Activated effector memory CD4-positive, alpha-beta T cell treated with Interleukin-2 at 50 U/mL for 16 hours (primary cell): ENCODE data around the gene AACS.
"Not testable (repeated sequence)": the region's sequence is repeated elsewhere in the genome, so short reads cannot be mapped to it uniquely, and the experiment has no call there.

ENCODE experiments used
- DNase-seq: peaks from one replicate; pipeline ENCODE4 v3.0.0-alpha.2; 2020

AACS gene

DNA sequence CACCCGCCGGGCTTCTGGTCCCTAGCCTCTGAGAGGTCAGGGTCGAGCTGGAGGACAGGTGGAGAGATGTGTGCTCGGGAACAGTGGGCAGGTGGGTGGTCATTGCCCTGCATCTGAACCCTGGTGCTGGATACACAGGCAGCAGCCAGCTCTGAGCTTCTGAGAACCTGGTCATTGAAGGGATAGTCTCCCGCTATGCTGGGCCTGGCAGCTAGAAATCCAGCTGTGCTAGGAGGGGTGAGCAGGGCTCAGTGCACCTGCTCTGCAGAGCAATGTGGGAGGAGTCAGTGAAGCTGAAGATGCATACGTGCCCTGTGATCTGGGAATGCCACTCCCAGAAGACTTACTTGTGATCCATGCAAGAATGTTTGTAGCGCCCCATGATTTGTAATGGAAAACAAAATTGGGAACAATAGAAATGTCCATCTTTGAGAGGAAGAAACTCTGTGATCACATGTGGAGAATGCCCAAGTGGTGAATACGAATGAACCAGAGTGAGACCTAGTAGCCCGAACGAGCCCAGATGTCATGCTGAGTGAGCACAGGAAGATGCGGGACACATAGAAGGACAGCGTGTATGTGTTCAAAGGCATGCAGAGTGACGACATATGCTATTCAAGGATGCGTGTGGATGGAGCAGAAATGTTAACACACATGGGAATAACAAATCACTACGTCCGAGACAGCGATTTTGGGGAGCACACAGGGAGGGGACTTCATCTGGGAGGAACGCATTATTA, 63.4 kb downstream of the AACS start:
- DNase-seq, result no peak

DNA sequence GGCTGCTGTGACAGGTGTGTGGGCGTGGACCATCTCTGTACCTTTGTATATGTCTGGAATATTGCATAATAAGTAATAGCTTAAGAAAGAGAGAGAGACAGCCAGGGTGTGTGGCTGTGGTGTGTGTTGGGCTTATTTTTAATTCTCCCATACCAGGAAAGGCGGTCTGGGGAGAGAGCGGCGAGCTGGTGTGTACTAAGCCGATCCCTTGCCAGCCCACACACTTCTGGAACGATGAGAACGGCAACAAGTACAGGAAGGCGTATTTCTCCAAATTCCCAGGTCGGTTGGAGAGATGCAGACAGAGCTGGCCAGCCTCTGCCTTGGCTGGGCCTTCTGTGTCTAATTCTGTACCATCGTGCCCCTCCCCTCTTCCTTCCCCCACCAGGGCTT, 63.9 kb downstream of the AACS start:
- DNase-seq, result no peak

DNA sequence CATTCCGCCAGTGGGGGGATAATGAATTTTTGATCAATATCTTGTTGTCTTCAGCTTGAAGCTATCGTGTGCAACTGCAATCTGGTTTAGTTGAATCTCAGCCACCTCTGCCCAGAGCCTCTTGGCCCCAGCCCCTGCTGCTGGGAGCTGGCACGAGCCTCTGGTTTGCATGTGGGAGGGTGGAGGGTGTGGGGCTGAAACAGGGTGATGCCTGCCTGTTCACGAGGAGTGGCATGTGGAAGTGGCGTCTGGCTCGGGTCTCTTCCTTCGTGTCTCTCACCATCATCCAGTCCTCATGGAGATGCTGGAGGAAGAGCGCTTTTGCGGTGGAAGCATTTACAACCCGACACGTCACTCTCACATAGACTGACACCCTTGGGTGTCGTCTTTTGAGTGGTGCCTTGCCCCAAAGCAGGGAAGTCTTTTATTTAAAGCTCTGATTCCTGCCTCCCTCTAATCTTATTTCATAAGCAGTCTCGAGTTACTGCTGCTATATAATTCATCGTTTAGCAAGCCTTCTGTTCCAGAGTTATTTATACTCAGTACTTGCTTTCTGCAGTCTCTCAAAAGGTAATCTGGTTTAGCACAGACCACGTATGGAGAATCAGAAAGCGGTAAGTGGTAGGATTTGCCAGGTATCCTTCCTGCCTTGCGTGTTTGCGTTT, 64.5 kb downstream of the AACS start:
- no peak for DNase-seq

DNA sequence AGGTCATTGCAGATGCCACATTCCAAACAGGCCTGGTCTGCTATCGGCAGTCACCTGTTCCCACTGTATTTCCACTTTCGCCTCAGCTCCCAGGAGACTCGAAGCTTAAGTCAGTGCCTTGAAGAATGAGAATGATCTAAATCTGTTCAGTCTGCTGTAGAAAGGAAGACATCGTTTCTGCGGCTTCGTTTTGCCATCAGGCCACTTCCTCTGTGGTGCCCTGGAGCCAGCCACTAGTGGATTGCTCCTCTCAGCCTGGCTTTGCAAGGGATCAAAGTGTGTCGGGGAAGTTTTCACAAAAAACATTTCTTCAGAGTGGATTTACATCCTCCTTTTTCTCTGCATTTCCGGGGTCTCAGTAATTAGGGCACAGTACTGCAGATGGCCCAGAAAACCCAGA, 66.7 kb downstream of the AACS start:
- DNase-seq, result no peak

DNA sequence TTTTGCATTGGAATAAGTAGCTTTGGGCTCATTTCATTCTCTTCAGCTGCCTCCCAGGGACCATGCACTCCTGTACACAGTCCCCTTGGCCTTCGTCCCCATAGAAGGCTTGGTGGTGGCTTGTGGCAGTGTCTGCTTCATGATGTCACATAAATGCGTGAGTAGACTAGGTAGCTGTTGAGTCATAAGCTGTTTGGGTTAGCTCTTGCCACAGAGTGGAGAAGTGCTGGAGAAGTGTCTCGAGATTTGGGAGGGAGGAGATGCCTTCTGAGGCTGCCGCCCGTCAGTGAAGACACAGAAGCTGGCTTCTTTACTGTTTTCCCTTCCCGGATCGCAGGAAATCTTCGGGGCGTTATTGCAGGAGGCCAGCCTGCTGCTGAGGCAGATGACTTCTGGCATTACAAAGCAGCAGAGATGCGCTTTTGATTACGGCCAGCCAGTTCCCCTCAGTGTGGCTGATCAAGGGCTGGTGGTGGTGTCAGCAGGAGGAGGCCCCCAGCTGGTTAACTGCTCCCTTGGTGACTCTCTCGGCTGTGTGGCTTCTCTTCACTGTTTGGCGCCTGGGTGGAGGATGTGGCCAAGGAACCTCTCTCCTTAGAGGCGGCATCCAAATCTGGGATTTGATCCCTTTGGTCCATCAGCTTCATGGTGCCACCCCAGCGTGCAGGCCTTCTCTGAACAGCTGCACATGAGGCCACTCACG, 67.6 kb downstream of the AACS start:
- no peak for DNase-seq

DNA sequence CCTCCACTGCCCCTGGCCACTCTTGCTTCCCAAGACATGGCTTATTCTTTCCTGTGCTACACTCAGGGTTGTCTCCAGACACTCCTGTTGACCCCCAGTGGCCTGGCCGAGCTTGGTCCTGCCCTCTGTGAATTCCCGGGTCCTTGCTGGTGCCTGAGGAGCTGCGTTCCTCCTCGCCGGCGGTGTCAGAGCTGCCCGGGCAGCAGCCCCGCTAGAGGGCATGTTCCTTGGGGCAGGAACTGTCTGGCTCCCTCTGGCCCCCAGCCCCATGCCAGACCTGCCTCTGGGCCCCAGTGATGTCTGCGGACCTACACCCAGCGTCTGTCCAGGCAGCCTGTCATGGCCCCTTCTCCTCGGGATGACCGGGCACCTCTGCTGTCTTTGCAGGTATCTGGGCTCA, 68.4 kb downstream of the AACS start:
- DNase-seq, result no peak

DNA sequence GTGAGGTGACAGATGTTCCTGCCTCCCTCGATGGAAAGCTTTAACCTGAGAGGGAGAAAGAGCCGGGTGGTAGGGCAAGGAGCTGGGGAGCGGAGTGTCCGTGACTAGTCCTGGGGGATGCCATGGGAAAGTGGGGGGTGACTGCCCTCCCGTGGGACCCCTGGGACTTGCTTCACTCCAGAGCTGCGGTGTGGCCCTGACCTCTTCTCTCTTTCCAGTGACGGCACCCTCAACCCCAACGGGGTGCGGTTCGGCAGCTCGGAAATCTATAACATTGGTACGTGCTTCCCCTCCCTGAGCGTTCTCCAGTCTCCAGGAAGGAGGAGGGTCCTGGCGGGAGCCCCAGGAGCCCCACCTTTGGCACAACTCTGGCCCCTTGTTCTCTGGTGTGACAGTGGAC, 69.3 kb downstream of the AACS start:
- no peak for DNase-seq

DNA sequence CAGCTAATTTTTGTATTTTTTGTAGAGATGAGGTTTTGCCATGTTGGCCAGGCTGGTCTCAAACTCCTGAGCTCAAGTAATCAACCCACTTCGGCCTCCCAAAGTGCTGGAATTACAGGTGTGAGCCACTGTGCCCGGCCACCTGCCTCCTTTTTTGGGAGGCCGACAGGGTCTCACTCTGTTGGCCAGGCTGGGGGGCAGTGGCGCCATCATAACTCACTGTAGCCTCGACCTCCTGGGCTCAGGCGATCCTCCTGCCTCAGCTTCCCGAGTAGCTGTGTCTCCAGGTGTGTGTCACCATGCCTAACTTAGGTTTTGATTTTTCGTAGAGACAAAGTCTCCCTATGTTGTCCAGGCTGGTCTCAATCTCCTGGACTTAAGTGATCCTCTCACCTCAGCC, 70.7 kb downstream of the AACS start:
- DNase-seq, result no peak

DNA sequence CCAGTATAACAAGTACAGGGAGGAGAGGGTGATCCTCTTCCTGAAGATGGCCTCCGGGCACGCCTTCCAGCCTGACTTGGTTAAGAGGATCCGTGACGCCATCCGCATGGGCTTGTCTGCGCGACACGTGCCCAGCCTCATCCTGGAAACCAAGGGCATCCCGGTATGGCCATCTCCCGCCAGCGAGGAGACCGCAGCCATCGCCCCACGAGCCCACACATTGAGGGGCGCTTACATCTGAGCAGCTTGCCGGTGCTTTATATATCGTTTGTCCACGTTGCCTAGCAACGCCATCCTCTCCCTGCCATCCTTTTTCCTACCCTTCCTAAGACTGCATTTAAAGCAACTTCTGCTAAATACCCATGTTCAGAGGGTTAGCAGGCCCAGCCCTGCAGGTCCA, 71.5 kb downstream of the AACS start:
- DNase-seq, result no peak

DNA sequence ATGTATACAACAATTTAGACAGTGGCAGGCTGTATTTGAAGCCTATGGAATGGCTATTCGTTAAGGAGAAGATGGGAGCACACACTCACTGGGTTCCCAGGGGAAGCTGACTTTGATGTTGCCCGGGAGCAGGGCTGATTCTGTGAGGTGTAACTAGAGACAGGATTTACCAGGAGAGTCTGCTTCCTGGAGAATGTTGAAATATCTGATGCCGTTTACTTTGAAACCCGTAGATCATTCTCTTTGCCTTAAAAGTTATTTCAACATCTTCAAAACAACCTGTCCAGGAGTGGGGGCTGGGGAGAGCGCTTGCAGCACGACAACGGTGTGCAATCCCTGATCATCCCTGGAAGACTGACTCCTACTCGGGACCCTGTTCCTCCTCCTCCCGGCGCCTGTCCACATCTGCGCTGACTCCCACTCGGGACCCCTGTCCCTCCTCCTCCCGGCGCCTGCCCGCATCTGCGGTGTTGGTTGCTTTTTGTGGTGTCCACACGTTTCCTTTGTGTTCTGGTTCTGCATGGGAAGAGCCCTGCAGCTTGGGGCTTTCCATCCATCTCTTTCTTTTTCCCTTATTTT, 72.6 kb downstream of the AACS start:
- no peak for DNase-seq

DNA sequence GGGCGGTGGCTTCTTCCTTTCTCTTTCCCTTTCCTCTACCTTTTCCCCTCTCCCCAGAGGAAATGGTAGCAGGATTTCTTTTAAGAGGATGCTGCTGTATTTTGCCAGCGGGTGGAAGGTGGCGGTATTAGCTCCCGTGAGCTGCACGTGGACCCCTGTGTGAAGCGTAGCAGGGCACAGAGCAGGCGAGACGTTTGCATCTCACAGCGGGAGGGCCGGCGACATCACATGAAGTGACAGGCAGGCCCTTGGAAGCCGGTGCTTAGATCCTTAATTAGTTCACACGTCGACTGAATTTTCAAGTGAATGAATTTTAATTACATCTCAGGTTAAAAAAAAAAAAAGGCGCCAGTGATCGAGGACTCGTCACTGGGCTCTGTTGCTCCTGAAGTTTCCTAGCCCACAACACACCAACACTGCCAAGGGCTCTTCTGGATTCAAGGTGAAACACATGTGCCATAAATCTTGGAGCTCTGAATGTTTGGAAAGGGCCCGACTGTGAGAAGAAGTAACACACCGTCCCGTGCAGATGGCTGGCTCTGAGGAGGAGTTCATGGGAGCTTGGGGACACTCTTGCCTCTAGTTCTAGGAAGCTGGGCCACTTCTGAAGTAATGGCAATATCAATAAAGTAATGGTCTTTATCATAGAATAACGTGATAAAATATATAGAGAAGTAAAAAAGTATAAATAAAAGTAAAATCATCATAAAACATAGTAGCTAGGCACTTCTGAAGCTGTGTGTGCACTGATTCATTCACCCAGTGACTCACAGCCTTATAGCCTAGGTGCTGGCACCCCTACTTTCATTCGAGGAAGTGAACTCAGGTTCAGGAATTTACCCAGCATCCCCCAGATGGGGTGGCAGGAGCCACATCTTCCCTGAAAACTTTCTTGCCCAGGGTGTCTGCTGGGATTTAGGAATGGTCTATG, 75.3 kb downstream of the AACS start:
- DNase-seq, result no peak

DNA sequence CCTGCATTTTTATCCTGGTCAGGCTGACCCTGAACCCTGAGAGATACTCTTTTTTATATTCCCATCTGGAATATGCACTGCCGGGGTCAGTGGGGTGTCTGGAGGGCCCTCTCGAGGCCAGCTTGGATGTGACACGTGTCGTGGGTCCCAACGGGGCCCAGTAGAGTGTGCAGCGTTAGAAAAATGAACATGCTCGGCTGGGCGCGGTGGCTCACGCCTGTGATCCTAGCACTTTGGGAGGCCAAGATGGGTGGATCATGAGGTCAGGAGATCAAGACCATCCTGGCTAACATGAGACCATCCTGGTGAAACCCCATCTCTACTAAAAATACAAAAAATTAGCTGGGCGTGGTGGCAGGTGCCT, 76.0 kb downstream of the AACS start:
- not testable (repeated sequence) for DNase-seq

DNA sequence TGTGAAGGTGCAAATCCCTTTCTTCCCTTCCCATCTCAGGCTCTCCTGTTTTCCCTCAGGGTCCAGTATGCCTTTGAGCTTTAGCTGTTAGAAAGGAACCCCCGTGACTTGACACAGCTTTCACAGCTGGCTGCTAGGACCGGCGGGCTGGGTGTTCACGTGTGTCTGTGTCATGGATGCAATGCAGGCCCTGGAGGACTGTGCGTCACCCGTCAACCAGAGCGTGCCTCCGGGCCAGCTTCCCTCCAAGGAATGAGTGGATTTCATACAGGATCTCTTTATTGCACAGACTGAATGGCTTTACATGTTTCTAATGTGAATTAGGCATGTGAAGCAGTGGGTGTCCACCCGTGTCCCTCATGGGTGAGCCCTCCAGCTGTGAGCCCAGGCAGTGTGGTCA, 77.4 kb downstream of the AACS start:
- no peak for DNase-seq

DNA sequence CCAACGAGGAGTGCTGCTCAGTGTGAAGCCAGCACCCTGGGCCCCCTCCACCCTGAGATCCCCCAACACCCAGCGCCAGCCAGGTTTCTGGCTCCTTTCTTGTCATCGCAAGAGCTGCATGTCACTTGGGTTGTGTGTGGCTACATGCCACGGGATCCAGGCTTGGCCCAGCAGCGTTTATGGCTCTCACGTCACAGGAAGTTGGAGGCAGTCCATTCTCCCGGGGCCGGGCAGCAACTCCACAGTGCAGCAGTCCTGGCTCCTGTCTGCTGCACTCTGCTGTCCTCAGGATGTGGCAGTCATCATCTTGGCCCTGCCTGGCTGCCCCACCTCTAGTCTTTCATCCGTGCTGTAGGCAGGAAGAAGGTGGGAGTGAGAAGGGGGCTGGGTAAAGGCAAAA, 78.3 kb downstream of the AACS start:
- no peak for DNase-seq

DNA sequence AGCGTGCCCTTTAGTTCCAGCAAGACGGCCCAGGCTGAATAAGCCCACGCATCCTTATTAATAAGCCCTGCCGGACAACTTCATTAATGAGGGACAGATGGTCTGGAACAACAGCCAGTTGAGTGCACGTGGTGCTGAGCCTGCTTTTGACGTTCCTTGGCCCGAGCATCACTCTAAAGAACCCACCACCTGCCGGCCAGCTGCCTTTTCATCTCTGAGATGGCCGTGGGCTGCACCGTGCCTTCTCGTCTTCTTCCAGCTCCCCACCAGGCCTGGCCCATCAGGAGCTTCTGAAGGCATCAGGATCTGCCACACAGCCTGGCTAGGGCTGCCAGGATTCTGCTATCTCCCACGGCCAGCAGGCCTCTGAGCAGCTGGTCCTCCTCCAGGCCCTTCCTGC, 80.0 kb downstream of the AACS start:
- no peak for DNase-seq

DNA sequence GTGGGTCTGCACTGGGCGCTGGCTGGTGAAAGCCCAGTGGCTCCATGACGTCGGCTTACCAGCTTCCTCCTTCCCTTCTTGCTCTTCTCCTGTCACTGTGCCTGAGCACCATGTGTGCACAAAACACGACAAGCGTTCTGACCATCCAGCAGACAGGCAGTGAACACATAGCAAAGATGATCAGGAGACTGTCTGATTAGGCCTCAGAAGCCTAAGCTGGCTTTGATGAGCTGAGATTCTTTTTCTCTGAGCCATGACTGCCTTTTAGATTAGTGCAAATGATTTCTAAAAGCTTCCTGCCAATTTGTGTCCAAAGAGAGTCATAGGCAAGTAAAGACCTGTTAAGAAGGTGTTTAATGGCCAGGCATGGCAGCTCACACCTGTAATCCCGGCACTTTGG, 83.1 kb downstream of the AACS start:
- no peak for DNase-seq

DNA sequence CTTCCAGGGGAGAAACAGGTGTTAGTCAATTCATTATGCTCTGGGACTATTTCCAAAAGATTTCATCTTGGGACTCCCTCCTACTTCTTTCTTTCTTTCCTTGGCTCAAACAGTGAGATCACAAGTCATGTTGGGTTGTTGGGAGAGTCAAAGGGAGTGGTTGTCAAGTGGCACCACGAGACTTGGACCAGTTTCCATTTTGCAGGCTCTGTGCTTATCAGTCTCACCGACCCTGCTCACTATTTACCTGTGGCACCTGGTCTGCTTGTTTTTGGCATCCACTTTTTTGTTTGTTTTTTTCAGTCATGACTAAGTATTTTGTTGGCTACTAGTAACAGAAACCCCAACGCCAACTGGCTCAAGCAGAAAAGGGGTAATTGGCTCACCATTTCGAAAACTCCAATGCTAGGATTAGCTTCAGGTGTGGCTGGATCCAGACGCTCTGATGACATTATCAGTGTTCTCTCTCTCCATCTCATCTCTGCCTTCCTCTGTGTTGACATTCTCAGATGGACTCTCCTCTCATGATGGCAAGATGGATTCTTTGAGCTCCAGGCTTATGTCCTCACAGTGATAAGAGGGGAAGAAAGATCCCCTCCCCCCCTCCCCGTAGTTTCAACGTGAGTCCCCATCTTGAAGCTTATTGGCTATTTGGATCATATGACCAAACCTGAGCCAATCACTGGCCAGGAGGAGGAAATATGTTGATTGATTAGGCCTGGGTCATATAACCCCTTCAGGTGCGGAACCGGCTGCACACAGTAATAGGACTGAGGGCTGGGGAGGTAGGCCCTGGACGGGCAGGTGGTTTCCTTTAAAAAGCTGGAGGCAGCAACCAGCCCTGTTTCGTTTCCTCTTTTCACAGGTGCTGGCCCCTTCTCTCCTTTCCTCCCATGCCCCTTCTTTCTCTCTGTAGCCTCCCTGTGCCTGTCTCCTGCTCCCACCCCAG, 84.2 kb downstream of the AACS start:
- no peak for DNase-seq

DNA sequence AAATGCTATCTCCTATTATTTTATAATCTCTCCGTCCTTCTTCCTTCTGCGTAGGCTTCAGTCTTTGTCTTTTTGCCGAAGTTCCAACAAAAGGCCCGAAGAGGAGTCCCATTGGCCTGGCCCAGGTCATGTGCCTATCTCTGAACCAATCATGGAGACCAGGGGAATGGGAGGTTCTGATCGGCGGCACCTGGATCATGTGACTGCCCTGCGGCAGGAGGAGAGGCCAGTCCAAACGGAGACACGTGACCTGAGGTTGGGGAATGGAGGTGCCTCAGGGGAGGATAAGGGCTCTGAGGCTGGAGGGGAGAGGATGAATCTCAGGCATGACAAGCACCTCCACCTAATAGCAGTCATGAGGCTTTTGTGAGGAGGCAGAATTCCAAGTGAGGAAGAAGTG, 86.0 kb downstream of the AACS start:
- DNase-seq, result no peak

DNA sequence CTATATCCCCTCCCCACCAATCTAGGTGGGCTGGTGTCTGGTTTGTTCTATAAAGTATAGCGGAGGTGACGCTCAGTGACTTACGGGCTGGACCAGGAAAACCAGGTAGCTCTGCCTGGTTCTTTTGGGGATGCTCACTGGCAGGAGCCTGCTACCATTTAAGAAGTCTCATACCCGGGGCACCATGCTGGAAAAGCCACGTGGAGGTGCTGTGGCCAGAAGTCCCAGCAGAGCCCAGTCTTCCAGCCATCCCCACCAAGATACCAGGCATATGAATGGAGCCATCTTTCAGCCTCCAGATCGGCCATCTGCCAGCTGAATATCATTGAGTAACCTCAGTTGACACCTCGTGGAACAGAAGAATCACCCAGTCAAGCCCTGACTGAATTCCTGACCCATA, 87.2 kb downstream of the AACS start:
- no peak for DNase-seq

DNA sequence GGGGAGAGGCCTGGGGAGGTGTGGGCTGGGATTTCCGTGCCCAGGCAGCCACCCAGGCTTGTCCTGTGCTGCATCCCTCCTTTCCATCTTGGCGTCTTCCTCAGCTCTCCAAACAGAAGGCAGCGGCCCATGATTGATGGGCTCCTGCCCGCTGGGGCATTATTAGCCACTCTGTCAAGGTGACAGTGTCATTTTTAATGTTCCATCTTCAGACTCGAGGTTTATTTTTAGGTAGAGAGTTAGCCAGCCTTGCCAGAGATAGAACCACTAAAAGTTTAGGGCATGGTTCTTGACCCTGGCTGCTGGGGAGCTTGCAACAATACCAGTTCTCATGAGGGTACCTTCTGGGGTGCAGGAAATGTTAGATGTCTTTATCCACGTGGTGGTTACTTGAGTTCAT, 90.1 kb downstream of the AACS start:
- no peak for DNase-seq

DNA sequence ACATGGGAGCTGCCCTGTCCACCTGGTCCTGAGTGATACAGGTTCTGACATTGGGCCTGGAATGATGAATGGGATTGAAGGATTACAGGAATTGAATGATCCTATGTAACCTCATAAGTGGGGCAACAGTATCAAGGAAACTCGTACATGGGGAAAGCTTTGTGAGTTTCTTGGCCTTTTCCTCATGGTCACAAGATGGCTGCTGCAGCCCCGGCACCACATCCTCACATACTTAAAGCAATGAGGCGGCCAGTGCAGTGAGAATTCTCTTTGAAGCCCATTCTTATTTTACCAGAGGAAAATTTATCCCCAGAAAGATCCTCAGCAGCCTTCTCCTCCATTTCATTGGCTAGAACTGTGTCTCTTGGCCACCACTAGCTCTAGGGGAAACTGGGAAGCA, 91.9 kb downstream of the AACS start:
- DNase-seq, result no peak

DNA sequence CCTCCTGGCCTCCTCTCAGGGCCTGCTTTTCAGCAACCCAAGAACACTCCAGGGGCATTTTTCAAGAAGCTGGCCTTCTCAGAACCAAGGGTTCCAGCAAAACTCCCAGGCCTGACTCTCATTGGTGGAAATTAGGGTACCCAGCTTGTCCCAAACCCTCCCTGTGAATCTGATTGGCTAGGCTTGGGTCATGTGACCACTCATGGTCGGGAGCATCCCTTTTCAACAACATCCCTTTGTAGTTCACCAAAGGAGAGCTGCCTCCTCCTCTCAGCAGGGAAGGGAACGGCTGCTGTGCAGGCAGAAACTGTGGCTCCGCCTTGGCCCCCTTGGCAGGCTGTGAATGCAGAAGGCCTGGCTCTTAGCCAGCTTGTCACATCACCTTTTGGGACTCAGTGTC, 94.5 kb downstream of the AACS start:
- no peak for DNase-seq
